Right atrium auricular region (tissue), 2 donors: ENCODE results near the gene FAM163A. TPM values are rescaled to one million over a fixed set of nuclear protein-coding genes. Genes with fewer than 3 reads are reported as not detected.
A peak's percentile ranks its signal among the peaks of the same experiment; 100 is the strongest.

Experiments
- DNase-seq: peaks from one replicate; pipeline ENCODE4 v3.0.0-alpha.2; 2019; ENCODE audit warnings: low spot score
- H3K27ac ChIP-seq, 2 donors: fragments of 200-600 bp; sonication (generic); 1 replicate in 1 of 2; 2 replicates in 1 of 2; pipeline ENCODE4 v1.5.1; 2016 to 2019
- H3K27me3 ChIP-seq, 2 donors: fragments of 200-600 bp; sonication (generic); one replicate each; pipeline versions ENCODE4 v1.5.1 to v1.6.0; 2017 to 2019
- H3K36me3 ChIP-seq: fragments of 200-600 bp; sonication (generic); one replicate; pipeline ENCODE4 v1.5.1; 2016
- H3K4me1 ChIP-seq, 2 donors: fragments of 200-600 bp; sonication (generic); one replicate each; pipeline versions ENCODE4 v1.5.1 to v1.6.0; 2017 to 2019
- H3K4me3 ChIP-seq, 2 donors: fragments of 200-600 bp; sonication (generic); 1 replicate in 1 of 2; 2 replicates in 1 of 2; pipeline ENCODE4 v1.5.1; 2017 to 2019; ENCODE audit warnings: mild to moderate bottlenecking in 1 of 2, moderate library complexity in 1 of 2
- H3K9me3 ChIP-seq, 2 donors: fragments of 200-600 bp; sonication (generic); one replicate each; pipeline ENCODE4 v1.5.1; 2019
- total RNA-seq, 2 donors: library from RNA; depleted of rRNA; stranded (reverse); fragments of >200 nt; gene quantifications; one replicate each; pipeline ENCODE4 v1.1.0, GENCODE V29; 2016
- TF ChIP-seq, protein P1 (sequence below), 2 donors: fragments of 200-600 bp; sonication (generic); IDR thresholded peaks; one replicate each; pipeline ENCODE4 v1.5.1; 2019; ENCODE audit warnings: antibody characterized with exemption in 2 of 2

FAM163A gene
- total RNA-seq, 2 donors from 2014 or later: not detected

DNA sequence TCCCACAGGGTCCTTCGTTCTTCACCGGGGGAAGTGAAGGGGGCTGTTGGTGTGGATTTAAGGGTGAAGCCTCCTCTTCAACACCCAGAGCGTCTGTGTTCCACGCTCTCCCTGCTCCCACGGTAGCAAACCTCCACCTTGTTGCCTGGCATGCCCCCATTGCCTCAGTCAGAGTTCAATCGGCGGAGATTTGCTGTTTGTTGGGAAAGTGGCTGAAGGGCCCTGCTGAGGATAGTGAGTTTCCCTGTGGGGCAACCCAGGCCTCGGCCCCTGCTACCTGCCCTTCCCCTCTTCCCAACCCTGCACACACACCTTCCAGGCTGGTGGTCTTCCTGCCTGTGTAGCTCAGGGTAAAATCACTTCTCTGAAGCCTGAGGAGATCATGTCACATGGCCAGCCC lies 74.0 kb downstream of the FAM163A start:
- Histone ChIP-seq H3K4me3 (no peak overlapping the region), H3K27me3 (no peaks in the 10 kb centered on the region), H3K36me3 (no peaks in the 10 kb centered on the region), H3K27ac (peak overlapping the region in 1 of 2 donors; percentile 70), H3K9me3 (no peaks in the 10 kb centered on the region), H3K4me1 (peaks cover 0 to 30% of the 10 kb centered on the region in 2 donors)
- no peak for DNase-seq
- TF ChIP-seq, protein P1, sequence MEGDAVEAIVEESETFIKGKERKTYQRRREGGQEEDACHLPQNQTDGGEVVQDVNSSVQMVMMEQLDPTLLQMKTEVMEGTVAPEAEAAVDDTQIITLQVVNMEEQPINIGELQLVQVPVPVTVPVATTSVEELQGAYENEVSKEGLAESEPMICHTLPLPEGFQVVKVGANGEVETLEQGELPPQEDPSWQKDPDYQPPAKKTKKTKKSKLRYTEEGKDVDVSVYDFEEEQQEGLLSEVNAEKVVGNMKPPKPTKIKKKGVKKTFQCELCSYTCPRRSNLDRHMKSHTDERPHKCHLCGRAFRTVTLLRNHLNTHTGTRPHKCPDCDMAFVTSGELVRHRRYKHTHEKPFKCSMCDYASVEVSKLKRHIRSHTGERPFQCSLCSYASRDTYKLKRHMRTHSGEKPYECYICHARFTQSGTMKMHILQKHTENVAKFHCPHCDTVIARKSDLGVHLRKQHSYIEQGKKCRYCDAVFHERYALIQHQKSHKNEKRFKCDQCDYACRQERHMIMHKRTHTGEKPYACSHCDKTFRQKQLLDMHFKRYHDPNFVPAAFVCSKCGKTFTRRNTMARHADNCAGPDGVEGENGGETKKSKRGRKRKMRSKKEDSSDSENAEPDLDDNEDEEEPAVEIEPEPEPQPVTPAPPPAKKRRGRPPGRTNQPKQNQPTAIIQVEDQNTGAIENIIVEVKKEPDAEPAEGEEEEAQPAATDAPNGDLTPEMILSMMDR (IDR thresholded peaks at IDR 0.05): no peak

GRCh38 chr1:179817789-179818188 lies 74.7 kb downstream of the FAM163A start:
- TF ChIP-seq, protein P1 (IDR thresholded peaks at IDR 0.05): no peak
- H3K4me3 ChIP-seq: no peak overlapping the region
- H3K9me3 ChIP-seq: no peaks in the 10 kb centered on the region
- peak overlapping the region; percentile 3 to 70 for H3K27ac ChIP-seq
- H3K27me3 ChIP-seq: no peaks in the 10 kb centered on the region
- peak; percentile 71 for DNase-seq
- H3K4me1 ChIP-seq: peaks cover 0 to 30% of the 10 kb centered on the region in 2 donors
- no peaks in the 10 kb centered on the region for H3K36me3 ChIP-seq

GRCh38 chr1:179818260-179818659 lies 75.2 kb downstream of the FAM163A start:
- H3K36me3 ChIP-seq: no peaks in the 10 kb centered on the region
- H3K4me3 ChIP-seq: no peak overlapping the region
- peaks cover 0 to 30% of the 10 kb centered on the region in 2 donors for H3K4me1 ChIP-seq
- H3K9me3 ChIP-seq: no peaks in the 10 kb centered on the region
- DNase-seq: no peak
- TF ChIP-seq, protein P1 (IDR thresholded peaks at IDR 0.05): no peak
- H3K27ac ChIP-seq: peak overlapping the region; percentile 3 to 70
- H3K27me3 ChIP-seq: no peaks in the 10 kb centered on the region

- Histone ChIP-seq H3K36me3 (no peaks in the 10 kb centered on the region), H3K4me3 (no peak overlapping the region), H3K27me3 (no peaks in the 10 kb centered on the region), H3K4me1 (peaks cover 0 to 30% of the 10 kb centered on the region in 2 donors), H3K9me3 (no peaks in the 10 kb centered on the region), H3K27ac (peak overlapping the region; percentile 3 to 70)
- no peak for DNase-seq
- TF ChIP-seq, protein P1 (IDR thresholded peaks at IDR 0.05): no peak
These were observed 75.7 kb downstream of the FAM163A start for GRCh38 chr1:179818743-179819173.

DNA sequence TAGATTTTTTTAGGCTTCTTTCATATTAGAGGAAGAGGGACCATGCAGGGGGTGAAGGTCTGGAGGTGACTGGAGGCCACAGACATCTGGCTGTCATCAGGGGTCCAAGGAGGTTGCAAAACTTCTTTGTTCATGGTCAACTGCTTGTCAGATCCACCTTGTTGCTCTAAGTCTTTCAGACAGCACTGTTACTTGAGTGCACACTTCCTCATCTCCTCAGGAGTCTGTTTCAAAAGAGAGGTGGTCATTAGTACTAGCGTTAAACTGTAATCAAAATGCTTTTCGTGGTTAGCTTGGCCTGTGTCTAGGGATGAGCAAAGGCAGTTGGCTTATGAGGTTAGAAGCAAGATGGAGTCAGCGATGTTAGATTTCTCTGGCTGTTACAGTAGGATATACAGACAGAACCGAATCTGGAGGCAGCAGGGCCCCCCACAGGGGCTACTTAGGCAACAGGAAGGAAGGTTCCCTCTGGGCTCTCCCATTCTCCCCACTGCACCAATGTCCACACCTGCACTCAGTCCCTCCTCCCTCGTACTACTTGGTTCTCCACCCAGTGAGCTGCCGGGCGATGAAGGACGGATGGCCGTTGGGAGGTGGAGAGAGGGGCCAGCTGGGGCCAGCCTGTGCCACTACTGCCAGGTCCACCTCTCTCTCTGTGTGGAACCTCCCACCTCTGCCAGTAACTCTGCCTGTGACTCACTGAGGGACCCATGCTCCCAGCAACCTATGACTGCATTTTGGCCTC lies 77.3 kb downstream of the FAM163A start:
- H3K9me3 ChIP-seq: no peaks in the 10 kb centered on the region
- no peak overlapping the region for H3K4me3 ChIP-seq
- no peaks in the 10 kb centered on the region for H3K27me3 ChIP-seq
- H3K4me1 ChIP-seq: peaks cover 0 to 21% of the 10 kb centered on the region in 2 donors
- H3K27ac ChIP-seq: no peak overlapping the region
- TF ChIP-seq, protein P1 (IDR thresholded peaks at IDR 0.05): no peak
- no peaks in the 10 kb centered on the region for H3K36me3 ChIP-seq
- DNase-seq: no peak
